Amygdala (tissue), 56 donors: ENCODE data around the gene ELP2.

Experiments used
- DNase-seq, 56 donors: peaks; one replicate each; lab custom pipeline; 2025; lab: John Stamatoyannopoulos, UW

ELP2 gene

DNA sequence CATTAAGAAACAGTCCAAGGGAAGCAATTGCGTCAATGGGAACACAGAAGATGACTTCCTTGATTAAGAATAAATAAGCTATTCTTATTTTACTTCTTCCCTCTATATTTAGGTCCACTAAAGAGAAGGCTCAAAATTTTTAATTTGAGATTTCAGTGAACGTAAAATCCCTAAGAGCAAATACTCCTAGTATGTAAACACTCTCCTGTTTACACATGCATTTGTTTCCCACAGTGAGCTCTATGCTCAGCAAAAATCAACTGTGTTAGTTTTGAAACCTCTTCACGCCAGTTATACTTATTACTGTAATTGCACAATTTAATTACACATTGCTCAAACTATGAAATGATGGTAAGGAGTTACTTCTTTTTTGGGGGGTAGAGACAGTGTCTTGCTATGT lies 9.4 kb upstream of the ELP2 start:
- no peak for DNase-seq

DNA sequence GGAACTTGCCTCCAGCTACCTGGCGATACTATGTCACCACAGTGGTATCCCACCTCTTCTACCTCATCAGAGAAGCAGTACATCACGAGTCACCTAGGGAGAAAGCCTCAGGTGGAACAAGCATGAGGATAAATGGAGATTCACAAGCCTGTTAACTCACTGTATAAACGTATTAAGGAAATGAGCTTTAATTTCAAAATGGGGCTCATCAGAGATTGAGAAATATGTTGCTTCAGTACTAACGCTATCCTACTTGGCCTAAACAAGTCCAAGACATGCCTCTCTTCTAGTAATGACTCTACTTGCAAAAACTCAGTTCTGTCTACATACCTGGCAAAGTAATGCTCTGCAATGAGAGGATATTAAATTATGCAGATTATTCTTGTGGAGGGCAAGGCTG lies 4.9 kb upstream of the ELP2 start:
- no peak for DNase-seq

DNA sequence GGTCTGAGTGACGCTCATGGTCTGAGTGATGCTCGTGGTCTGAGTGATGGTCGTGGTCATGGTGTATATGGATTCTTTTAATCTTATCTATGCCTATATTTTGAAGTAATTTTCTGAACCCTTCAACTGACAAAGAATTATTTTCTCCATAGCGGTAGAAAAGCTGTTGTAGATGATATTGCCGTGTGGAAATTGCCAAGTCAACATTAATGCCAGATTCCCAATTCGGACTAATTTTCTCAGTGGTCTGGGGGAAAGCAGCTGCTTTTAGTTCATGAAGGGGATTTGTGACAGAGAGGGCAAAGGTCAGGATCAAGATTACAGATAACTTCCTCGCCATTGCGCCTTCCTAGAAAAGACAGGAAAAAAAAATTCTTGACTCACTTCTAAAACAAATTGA lies 3.0 kb upstream of the ELP2 start:
- no peak for DNase-seq

DNA sequence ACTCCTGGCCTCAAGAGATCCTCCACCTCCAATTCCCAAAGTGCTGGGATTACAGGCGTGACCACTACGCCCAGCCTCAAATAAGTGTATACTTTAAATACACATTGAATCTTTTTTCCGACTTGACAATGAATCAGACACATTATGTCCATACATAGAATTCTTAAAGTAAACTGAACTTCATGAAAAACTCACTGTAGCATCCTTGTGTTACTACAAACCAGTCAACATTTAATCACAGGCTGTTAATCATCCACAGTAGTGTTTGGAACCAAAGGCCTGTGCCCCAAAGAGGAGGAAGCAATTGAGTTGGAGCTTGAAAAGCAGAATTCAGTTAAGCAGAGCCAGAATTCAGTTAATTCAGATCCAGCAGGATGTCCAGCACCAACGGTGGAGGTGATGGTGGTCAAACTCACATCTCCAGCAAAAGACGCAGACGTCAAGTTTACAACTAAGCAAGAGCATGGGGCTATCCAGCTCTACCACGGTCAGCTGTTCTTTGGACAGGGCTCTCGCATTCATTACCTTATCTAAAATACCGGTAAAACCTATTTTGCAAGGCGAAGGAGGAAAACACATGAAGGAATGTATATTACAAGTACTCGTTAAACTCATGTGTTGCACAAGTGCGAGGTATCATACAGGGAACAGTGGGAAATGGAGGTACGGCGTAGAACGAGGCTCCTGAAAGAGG lies 1.7 kb upstream of the ELP2 start:
- peak in 1 of 56 donors; percentile 14 for DNase-seq

DNA sequence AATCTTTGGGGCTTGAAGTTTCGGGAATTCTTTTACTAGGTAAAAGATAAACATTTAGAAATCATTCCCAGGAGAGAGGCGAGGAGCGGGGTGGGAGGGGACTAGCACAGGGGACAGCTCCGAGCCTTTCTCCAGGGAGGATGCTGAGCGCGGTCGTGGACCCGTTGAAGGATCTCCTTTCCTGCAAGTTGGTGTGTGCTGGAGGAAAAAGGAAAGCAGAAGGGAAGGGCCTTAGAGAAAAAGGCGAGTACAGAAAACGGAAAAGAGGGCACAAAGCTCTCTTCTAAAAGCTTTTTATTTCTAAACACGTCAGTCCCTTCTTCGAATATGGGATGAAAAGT lies 1.2 kb upstream of the ELP2 start:
- DNase-seq = peak in 4 of 56 donors; percentile 9 to 25 (median 14)

DNA sequence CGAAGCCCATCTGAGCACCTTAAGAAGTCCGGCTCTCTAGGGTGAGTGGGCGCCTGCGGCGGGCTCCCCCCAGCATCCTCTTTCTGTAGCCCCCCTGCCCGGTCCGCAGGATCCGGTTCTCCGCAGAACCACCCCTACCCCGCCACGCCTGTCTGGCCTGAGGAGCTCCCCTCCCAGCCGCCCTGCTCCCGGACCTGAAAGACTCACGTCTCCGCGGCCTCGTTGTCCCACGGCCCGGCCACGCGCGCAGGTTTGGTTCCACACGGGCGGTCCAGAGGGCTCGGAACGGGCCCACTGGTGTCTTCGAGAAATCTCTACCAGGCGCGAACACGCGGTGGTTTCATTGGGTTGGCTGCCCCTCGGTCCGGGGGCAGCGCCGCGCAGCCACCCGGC lies 796 bp upstream of the ELP2 start:
- DNase-seq = peak in 2 of 56 donors; percentile 68 to 71

DNA sequence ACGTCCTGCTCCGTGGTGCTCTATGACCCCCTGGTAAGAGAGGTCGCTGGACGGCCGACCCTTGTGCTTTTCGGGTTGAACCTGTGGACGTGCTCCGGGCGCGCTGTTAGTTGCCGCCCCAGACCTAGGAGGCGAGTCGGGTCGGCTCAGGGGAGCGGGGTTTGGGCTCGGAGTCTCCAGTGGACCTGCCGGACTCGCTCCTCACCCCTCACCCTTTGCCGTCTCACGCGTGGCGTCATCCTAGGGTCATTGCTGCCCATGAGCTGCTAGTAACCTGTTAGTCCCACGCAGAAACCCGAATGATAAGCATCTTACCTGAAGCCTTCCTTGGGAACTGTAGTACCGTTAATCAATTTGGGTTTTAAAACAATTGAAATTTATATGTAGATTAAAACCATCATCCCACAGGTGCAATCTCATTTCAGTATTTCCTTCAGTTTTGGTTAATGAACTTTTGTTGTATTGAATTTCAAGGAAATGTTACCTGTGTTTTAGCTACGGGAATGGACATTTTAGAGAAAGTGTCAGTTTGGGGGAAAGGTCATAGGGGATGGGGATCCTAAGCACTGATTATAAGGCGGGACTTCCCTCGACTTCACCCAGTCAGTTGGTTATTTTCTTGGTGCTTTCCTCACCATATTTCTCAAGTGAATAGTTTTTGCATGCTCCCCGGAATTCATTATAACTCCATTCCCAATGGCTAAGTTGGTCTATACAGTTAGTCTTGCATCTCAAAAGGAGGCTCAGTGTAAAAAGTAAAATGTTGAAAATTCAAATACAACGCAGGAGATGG lies 536 bp downstream of the ELP2 start:
- peak in 3 of 56 donors; percentile 35 to 65 (median 49) for DNase-seq

DNA sequence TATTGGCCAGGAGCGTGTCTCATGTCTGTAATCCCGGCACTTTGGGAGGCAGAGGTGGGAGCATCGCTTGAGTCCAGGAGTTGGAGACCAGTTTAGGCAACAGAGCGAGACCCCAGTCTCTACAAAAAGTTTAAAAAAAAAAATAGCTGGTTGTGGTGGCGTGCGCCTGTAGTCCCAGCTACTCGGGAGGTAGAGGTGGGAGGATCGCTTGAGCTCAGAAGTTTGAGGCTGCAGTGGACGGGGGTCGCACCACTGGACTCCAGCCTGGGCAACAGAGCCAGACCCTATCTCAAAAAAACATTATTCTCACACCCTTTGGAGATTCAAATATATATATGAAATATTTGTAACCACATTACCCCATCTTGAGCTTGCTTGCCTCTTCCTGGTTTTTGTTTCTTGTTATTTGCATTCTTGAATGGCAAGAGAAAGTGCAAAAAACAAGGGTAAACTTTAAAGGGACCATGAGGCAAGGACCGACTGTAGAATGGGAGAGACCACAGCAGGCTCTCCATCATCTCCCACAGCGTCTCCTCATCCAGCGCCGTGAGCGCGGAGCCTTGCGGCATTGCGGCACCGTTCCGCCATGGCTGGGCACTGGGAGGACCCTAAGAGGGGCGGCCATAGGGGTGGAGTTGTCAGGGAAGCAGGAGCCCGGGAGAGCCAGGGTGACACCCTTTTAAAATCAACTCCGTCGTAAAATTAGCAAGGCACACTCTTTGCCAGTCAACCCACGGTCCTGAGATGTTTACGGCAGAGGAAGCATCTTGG lies 1.4 kb downstream of the ELP2 start:
- no peak for DNase-seq

DNA sequence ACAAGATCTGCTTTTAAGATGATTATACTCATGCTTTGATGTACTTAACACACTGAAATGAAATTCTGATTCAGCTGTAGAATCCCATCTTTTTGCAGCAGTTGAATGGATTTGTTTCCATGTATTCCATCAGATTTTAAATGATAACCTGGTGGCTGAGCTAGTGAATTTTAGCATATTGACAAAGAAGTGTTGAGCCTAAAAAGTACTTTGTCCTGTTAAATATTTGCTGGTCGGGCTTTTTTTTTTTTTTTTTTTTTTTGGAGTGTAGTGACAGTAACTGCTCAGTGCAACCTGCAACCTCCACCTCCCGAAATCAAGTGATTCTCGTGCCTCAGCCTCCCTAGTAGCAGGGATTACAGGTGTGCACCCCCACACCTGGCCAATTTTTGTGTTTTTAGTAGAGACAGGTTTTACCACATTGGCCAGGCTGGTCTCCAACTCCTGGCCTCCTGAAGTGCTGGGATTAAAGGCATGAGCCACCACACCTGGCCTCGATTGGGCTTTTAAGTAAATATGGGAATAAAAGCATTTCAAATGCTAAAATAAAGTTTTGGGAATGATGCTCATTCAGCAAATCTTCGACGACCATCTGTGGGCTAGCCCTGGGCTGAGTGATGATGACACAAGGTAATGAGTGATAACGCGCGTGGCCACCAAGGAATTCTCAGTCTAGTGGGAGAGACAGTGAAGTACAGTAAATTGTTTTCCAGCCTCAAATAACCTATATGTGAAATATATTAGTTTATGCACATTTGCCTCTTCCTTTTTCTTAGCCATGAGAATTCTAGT lies 2.2 kb downstream of the ELP2 start:
- no peak for DNase-seq

DNA sequence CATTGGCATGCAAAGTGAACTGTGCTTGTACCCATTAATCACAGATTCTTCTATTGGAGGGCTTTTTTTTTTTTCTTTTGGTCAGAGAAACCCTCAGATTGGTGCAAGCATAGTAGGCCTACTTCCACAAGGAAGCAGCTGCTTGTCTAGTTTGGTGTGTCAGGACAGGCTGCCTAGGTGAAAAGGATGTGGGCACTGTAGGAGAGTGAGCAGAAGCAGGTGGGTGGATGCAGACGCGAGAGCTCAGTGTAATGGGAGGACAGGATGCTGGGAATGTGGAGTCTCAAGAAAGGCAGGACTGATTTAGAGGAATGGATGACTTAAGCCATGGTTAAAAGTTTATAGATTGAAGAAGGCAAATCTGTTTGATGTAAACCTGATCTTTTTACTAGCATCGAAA lies 3.1 kb downstream of the ELP2 start:
- DNase-seq = no peak

DNA sequence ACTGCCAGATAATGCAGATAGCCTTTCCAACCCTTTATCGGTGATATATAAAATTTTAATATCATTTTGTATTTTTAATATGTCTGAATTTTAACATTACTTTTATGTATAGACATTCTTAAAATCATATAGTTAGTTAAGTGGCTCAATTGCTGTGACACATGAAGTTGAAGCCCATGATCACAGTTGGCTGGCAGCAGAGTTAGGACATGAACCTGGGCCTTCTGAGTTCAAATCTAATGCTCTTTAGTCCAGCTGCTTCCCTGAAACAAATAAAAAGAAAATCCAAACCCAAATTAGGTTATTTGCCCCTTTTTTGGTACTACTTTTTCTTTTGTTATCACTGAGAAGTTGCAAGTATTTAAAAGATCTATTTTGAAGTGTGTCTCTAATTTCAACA lies 5.6 kb downstream of the ELP2 start:
- DNase-seq = no peak

DNA sequence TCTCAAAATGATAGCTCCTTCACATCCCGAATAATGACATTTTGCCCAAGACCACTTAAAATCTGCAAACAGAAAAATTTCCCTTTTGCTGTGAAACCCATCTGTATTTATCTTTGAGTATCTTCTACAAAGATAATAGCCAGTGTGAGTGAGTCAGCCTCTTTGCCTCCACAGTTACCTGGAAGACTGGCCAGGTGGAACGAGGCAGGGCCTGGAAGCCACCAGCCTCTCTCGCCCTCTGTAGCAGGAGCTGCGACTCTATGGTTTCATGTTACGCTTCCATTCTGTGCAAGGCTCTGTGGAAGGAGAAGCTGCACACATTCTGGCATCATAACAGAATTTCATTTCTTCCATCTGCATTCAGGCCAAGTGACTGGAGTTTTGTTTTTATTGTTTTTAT lies 9.5 kb downstream of the ELP2 start:
- DNase-seq = no peak

DNA sequence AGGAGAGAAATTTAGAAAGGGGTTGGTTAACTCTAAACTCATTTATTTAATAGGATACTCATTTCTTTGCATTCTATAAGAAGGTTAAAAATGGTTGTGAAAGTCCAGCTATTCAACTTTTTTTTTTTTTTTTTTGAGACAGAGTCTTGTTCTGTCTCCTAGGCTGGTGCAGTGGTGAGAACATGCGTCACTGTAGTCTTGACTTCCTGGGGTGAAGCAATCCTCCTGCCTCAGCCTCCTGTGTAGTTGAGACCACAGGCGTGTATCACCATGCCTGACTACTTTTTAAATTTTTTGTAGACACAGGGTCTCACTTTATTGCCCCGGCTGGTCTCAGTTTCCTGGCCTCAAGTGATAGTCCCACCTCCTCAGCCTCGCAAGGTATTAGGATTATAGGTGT lies 11.9 kb downstream of the ELP2 start:
- no peak for DNase-seq

DNA sequence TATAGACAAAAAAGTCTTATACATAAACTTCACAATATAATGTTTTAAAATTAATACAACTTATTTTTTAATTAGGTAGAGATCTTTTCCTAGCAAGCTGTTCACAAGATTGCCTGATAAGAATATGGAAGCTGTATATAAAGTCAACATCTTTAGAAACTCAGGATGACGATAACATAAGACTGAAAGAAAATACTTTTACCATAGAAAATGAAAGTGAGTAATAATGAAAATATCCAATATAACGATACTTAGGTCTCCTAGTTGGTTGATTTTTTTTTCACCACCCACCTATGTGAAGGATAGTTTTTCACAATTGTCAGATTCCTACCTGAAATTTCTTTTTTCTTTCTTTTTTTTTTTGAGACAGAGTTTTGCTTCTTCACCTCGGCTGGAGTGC lies 13.1 kb downstream of the ELP2 start:
- DNase-seq = no peak

DNA sequence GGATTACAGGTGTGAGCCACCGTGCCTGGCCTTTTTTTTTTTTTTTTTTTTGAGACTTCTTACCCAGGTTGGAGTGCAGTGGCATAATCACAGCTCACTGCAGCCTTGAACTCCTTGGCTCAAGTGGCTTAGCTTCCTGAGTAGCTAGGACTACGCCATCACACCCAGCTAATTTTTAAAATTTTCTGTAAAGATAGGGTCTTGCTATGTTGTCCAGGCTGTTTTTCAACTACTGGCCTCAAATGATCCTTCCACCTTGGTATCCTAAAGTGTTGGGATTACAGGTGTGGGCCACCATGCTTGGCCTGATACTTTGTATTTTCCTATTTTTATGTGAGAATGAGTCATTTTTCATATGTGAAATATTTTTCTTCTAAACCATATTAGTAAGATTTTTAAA lies 13.7 kb downstream of the ELP2 start:
- no peak for DNase-seq

DNA sequence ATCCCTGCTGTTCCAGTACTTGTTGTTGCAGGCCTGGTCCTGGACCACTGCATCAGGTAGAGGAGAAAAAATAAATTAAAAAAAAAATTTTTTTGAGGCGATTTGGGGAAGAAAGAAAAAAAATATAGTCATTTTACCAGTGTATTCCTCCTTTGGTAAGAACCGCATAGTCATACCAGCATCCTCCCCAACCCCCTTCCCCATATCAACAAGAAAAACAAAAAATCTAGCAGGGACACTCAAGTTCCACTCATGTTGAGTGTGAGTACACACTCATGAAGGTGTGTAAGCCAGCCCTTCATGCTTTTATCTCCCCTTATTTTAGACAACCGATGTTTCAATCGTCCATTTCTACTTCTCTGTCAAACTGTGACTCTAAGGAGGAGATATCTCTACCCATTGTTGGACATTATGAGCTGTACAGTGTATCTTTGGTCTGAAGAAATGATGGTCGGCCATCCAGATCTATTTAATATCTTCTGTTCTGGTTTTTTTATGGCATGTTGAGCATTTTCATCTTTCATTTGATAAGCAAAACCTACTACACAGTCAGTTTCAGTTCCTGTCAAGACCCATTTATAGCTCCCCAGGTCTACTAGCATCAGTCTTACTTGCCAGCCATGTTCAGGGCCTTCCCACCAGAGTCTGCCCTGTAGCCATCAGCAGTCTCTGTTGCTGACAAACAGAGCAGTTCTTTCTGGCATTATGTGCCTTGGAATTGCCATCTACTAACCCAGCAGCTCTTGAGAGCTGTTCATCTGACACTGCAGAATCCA lies 20.0 kb downstream of the ELP2 start:
- no peak for DNase-seq

DNA sequence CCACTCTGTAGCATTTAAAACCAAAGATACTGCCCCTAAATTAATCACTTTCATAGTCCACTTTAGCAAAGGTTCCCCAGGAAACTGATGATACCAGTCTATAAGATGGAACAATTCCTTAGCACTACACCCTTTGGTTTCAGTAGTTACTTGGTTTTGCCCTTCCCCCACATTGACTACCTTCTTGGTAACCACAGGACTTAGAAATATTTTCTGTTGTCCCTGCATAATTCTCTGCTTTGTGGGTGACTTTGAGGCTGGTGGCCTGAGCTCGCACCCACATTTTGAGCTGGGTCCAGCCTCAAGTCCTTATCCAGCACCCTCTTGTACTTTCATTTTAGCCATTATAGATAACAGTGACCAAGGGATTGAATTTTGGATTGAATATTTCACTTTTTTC lies 23.1 kb downstream of the ELP2 start:
- no peak for DNase-seq

DNA sequence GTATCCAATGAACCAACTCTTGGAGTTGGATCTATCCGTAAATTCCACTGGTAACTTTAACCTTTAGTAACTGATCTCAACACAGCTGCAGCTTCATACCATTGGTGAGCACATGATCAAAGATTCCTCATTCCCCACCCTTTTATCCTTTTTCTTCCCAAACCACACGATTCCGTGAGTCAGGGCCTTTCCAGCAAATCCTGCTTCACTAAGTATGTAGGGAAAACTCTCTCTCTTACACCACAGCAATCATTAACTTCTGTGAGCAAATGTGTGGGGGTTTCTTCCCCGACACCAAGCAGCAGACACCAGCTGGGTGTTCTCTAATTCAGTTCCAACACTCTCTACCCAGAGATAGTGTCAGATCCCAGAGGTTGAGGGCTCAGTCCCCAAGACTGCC lies 23.5 kb downstream of the ELP2 start:
- no peak for DNase-seq

DNA sequence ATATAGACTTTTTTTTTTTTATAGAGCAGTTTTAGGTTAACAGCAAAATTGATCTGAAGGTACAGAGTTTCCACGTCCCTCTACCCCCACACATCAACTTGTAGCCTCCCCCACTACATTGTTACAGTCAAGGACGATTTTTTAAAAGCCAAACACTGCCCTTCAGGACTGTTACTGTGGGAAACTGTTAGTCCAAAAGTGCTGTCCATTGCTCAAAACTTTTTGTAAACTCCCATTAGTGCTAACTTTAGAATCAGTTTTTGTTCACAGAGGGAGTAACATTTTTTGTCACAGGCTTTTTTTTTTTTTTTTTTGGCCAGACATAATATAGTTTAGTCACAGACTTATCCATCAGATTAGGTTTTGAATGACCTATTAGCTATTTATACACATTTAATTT lies 24.1 kb downstream of the ELP2 start:
- no peak for DNase-seq
